PFSK-1 (cell line): ENCODE data around the gene TTBK2.

Experiments
- FOXP2 ChIP-seq: optimal IDR thresholded peaks from 2 replicates; pipeline ENCODE3; 2011; ENCODE audit warnings: borderline replicate concordance, control low read depth, inconsistent platforms; ENCODE audit not compliant: insufficient read depth; ENCODE audit errors: extremely low read length, extremely low read depth
- POLR2AphosphoS5 ChIP-seq: IDR thresholded peaks from 2 replicates; pipeline ENCODE4 v1.6.1; 2012; ENCODE audit warnings: low read depth, mild to moderate bottlenecking, control low read depth, low read length, moderate library complexity
- SIN3A ChIP-seq: IDR thresholded peaks from 2 replicates; pipeline ENCODE4 v1.6.1; 2012; ENCODE audit warnings: mild to moderate bottlenecking, low read length, moderate library complexity, borderline replicate concordance; ENCODE audit not compliant: insufficient read depth
- TAF1 ChIP-seq: IDR thresholded peaks from 2 replicates; pipeline ENCODE4 v1.6.1; 2012; ENCODE audit warnings: low read length, control low read depth, borderline replicate concordance; ENCODE audit not compliant: insufficient read depth
- TF ChIP-seq, protein P1 (sequence below), 2 experiments: IDR thresholded peaks; 2 replicates each; pipeline versions ENCODE4 v1.6.1 to v1.8.0; 2011 to 2012; ENCODE audit warnings: low read depth in 2 of 2, low read length in 2 of 2, control low read depth in 1 of 2, inconsistent platforms in 1 of 2, mild to moderate bottlenecking in 1 of 2, moderate library complexity in 1 of 2; ENCODE audit not compliant: insufficient read depth in 1 of 2

Gene TTBK2

DNA sequence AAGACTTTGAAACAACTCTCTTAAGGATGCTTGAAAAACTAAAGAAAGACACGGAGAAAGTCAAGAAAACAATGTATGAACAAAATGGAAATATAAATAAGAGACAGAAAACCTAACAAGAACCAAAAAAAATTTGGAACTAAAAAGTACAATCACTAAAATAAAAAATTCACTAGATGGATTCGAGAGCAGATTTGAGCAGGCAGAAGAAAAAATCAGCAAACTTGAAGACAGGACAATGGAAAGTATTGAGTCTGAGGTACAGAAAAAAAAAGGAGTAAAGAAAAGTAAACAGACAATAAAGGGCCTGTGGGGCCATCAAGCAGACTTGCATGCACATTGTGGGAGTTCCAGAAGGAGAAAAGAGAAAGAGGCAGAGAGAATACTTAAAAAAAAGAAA lies 170.3 kb downstream of the TTBK2 start:
- no peak for TF ChIP-seq TAF1
- no peak for TF ChIP-seq SIN3A
- no peak for TF ChIP-seq POLR2AphosphoS5
- TF ChIP-seq FOXP2: no peak
- TF ChIP-seq, protein P1, sequence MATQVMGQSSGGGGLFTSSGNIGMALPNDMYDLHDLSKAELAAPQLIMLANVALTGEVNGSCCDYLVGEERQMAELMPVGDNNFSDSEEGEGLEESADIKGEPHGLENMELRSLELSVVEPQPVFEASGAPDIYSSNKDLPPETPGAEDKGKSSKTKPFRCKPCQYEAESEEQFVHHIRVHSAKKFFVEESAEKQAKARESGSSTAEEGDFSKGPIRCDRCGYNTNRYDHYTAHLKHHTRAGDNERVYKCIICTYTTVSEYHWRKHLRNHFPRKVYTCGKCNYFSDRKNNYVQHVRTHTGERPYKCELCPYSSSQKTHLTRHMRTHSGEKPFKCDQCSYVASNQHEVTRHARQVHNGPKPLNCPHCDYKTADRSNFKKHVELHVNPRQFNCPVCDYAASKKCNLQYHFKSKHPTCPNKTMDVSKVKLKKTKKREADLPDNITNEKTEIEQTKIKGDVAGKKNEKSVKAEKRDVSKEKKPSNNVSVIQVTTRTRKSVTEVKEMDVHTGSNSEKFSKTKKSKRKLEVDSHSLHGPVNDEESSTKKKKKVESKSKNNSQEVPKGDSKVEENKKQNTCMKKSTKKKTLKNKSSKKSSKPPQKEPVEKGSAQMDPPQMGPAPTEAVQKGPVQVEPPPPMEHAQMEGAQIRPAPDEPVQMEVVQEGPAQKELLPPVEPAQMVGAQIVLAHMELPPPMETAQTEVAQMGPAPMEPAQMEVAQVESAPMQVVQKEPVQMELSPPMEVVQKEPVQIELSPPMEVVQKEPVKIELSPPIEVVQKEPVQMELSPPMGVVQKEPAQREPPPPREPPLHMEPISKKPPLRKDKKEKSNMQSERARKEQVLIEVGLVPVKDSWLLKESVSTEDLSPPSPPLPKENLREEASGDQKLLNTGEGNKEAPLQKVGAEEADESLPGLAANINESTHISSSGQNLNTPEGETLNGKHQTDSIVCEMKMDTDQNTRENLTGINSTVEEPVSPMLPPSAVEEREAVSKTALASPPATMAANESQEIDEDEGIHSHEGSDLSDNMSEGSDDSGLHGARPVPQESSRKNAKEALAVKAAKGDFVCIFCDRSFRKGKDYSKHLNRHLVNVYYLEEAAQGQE (IDR thresholded peaks at IDR 0.05; ENCODE audit: insufficient read depth in 1 of 2, low read depth in 2 of 2, low read length in 2 of 2): no peak

DNA sequence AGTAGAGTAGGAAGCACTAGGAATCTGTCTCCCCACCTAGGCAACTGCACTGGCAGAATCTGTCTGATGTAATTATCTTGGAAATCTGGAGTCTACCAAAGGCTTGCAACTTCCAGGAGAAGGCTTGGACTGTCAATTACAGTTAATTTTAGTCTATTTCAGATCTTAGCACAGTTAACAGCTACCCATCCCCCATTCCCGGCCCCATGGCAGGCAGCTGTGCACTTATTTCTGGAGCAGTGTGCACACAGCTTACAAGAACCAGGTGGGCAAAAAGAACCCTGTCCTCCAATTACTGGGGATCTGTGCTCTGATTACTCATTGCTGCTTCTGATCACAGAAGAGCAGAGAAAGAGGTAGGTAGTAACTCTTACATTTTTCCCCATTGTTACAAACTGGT lies 171.3 kb downstream of the TTBK2 start:
- TF ChIP-seq FOXP2: no peak
- TF ChIP-seq TAF1: no peak
- no peak for TF ChIP-seq POLR2AphosphoS5
- TF ChIP-seq SIN3A: no peak
- TF ChIP-seq, protein P1 (IDR thresholded peaks at IDR 0.05; ENCODE audit: insufficient read depth in 1 of 2, low read depth in 2 of 2, low read length in 2 of 2): no peak

DNA sequence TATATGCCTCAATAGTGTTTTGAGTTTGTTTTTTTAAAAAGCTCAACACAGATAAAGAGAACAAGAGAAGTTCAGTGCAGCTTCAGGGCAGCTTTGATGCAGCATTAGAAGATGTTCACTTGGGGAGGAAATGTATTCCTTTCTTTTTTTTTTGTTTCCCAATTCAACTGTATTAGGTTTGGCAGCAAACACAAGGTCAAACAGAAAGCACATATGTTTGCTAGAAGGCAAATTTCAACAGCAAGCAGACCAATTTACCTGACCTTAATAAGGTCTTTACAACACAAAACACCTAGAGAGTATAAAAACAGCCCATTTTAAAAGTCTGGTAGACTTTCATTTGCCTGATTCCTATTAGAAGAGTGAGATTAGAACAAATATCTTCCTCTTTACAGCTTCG lies 176.4 kb downstream of the TTBK2 start:
- TF ChIP-seq POLR2AphosphoS5 (no peak), TAF1 (no peak), SIN3A (no peak), FOXP2 (no peak)
- TF ChIP-seq, protein P1 (IDR thresholded peaks at IDR 0.05; ENCODE audit: insufficient read depth in 1 of 2, low read depth in 2 of 2, low read length in 2 of 2): no peak

DNA sequence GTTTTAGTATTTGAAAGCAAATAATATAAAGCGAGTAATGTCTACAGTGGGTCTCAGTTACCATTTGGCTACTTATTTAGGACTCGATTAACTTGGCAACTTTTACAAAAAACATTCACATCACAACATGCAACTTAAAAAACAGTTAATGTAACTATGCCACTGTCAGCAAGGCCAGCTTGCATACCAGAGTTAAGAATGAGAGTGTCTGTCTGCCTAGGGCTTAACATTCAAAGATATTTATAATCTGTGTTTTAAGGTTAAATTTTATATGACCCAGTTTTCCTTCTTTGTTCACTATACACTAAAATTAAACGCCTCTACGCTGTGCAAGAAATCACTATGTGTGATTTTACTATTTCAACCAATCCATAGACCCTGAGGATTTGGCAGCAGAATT lies 178.4 kb downstream of the TTBK2 start:
- TF ChIP-seq POLR2AphosphoS5 (no peak), SIN3A (no peak), TAF1 (no peak), FOXP2 (no peak)
- TF ChIP-seq, protein P1 (IDR thresholded peaks at IDR 0.05; ENCODE audit: insufficient read depth in 1 of 2, low read depth in 2 of 2, low read length in 2 of 2): no peak

DNA sequence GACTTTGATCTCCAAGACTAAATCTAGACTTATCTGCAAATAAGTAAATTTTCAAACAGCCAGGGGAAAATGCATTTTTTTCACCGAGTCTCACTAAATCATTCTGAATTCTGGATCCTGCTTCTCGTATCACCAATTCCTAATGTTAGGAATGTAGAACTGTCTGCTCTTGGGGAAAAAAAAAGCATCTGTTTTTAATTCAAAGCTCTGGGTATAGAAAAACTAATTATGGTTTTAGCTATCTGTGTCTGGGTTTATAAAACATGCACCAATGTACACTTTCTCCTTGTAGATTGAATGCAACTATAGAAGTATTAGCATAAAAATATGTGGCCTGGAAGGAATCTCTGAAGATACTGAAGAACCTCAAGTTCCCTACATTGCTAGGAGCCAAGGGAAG lies 178.9 kb downstream of the TTBK2 start:
- TF ChIP-seq SIN3A (no peak), POLR2AphosphoS5 (no peak), FOXP2 (no peak), TAF1 (no peak)
- TF ChIP-seq, protein P1 (IDR thresholded peaks at IDR 0.05; ENCODE audit: insufficient read depth in 1 of 2, low read depth in 2 of 2, low read length in 2 of 2): no peak
